ENCODE measurements around the gene TMPRSS9.

DNA sequence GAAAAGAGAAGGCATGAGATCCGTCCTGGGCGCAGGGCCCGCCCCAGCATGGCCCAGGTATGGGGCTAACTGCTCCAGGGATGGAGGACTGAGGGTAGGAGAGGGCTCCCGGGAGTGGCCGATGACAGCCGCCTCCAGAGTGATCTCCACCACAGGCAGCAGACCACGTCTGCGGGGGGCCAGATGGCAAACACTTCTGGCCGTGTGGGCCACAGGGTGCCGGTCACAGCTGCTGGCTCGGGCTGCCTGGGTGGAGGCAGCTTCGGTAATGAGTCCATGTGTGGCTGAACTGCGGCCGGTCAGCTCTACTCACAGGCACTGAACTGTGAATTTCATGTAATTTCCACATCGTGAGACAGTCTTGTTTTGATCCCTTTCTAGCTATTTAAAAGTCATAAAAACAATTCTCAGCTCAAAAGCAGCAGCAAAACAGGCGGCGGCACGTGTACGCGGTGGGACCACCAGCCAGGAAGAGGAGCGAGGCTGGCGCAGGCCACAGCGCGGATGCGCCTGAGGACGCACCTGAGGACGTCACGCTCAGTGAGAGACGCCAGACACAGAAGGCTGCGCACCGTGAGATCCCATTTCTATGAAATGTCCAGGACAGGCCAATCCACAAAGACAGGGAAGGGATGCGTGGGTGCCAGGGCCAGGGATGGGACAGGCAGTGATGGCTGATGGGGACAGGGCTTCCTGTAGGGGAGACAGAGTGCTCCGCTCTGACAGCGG, 35.7 kb upstream of the TMPRSS9 start:
- TF ChIP-seq, protein P1, sequence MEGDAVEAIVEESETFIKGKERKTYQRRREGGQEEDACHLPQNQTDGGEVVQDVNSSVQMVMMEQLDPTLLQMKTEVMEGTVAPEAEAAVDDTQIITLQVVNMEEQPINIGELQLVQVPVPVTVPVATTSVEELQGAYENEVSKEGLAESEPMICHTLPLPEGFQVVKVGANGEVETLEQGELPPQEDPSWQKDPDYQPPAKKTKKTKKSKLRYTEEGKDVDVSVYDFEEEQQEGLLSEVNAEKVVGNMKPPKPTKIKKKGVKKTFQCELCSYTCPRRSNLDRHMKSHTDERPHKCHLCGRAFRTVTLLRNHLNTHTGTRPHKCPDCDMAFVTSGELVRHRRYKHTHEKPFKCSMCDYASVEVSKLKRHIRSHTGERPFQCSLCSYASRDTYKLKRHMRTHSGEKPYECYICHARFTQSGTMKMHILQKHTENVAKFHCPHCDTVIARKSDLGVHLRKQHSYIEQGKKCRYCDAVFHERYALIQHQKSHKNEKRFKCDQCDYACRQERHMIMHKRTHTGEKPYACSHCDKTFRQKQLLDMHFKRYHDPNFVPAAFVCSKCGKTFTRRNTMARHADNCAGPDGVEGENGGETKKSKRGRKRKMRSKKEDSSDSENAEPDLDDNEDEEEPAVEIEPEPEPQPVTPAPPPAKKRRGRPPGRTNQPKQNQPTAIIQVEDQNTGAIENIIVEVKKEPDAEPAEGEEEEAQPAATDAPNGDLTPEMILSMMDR (IDR thresholded peaks at IDR 0.05) = no peak
- TF ChIP-seq EP300 (IDR thresholded peaks at IDR 0.05) (no peak), POLR2A (IDR thresholded peaks at IDR 0.05) (no peak), POLR2AphosphoS5 (IDR thresholded peaks at IDR 0.05) (no peak)
